ENCODE results near the gene C5.

DNA sequence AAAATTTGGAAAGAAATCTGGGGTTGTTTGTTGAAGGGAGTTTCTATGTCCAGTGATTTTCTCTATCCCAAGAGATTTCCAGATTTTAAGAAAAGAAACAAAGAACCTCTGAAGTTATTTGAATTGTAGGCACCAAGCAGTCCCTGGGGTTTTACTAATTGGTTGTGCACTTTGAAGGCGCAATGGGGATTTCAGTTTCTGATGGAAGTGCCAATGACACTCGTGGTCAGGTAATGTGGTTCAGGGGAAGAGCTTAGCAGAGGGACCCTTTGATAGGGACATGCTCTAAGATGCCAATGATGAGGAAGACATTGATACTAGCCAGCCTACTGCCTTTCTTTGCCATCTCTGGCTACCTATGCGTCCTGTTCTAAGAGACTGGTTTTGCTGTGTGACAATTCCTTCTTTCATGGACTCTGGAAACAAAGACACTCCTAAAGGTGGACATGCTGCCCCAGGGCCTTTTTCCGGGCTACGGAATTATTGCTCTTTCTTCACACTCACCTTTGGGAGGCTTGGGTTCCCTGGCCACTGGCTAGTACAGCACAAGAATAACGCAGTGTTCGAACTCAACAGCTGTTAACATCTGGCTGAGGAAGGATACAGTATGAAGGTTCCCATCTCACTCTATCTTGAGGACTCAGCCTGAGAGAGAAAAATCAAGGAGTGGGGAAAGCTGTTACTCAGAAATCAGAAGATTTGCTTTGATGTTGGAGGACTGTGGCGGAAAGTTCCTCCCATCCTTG, 116.6 kb downstream of the C5 start:
- TF ChIP-seq, protein P1, sequence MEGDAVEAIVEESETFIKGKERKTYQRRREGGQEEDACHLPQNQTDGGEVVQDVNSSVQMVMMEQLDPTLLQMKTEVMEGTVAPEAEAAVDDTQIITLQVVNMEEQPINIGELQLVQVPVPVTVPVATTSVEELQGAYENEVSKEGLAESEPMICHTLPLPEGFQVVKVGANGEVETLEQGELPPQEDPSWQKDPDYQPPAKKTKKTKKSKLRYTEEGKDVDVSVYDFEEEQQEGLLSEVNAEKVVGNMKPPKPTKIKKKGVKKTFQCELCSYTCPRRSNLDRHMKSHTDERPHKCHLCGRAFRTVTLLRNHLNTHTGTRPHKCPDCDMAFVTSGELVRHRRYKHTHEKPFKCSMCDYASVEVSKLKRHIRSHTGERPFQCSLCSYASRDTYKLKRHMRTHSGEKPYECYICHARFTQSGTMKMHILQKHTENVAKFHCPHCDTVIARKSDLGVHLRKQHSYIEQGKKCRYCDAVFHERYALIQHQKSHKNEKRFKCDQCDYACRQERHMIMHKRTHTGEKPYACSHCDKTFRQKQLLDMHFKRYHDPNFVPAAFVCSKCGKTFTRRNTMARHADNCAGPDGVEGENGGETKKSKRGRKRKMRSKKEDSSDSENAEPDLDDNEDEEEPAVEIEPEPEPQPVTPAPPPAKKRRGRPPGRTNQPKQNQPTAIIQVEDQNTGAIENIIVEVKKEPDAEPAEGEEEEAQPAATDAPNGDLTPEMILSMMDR (conservative IDR thresholded peaks at IDR 0.05; ENCODE audit: low read length) = no peak
- no peak for TF ChIP-seq EZH2phosphoT487 (IDR thresholded peaks at IDR 0.05; ENCODE audit: borderline replicate concordance)

All from Loucy (cell line).